ENCODE measurements around the gene VPS35. TPM values are rescaled to one million over a fixed set of nuclear protein-coding genes. Genes with fewer than 3 reads are reported as not detected.

The VPS35 gene
- polyA plus RNA-seq, 2 donors = 17.4 to 35.3 TPM

DNA sequence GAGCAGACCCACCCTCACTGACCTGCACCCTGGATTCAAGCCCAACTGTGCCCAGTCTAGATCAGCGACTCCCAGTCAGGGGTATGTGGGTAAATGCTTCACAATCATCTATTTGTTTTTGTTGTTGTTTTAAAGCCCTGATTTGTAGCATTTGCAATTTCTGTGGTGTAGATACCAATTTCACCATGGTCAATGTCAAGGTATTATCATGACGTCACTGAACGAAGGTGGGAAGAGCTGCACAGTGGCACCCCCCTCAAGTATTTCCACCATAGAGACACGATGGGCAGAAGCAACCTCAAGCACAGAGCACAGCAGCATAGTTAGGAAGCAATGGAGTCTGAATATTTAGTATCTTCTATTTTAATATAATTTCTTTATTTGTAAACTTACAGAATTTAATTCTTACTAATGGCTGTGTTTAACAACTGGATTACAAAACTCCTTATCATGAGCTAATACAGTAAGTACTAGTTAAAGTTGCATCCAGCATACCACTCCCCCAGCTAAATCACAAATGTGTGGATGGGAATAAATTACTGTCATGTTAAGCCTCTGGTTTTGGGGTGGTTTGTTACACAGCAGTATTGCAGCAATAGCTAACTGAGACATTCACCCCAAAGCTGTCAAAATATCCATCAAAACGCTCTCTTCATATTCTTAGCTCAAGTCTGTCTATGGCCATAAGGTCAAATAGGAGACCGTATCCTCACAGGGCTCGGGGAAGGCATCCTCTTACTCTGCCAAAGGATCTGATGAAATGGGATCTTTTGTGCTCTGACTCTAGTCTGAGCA, 26.0 kb upstream of the VPS35 start:
- H3K4me1 ChIP-seq (ENCODE audit: control insufficient read depth in 2 of 2, insufficient read depth in 2 of 2, low read length in 1 of 2) = no peaks in the 10 kb centered on the region
- H3K27ac ChIP-seq (ENCODE audit: low read depth in 2 of 2, low read length in 1 of 2) = no peak overlapping the region
- H3K27me3 ChIP-seq (ENCODE audit: control insufficient read depth in 1 of 2, insufficient read depth in 2 of 2, low read length in 2 of 2) = no peaks in the 10 kb centered on the region
- H3K4me3 ChIP-seq (ENCODE audit: low read depth in 1 of 2, low read length in 2 of 2) = no peak overlapping the region
- H3K9me3 ChIP-seq (ENCODE audit: control insufficient read depth in 2 of 2, insufficient read depth in 1 of 2, low read depth in 1 of 2, low read length in 1 of 2) = no peaks in the 10 kb centered on the region
- no peaks in the 10 kb centered on the region for H3K36me3 ChIP-seq (ENCODE audit: control insufficient read depth in 2 of 2, insufficient read depth in 2 of 2, low read length in 1 of 2)
- 86 to 88% methylated on average over 7 of the region's 7 CpGs for WGBS, 2 donors

DNA sequence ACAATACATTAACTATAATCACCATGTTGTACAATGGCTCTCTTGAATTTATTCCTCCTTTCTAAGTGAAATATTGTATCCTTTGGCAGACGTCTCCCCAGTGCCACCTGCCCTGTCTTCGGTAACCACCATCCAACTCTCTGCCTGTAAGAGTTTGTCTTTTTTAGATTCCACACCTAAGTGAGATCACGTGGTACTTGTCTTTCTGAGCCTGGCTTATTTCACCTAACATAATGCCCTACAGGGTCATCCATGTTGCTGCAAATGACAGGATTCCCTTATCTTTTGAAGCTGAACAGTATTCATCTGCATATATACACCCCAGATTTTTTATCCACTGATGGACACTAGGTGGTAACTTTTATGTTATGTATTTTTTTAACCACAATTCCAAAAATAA, 24.7 kb upstream of the VPS35 start:
- Histone ChIP-seq H3K4me3 (ENCODE audit: low read depth in 1 of 2, low read length in 2 of 2) (no peak overlapping the region), H3K4me1 (ENCODE audit: control insufficient read depth in 2 of 2, insufficient read depth in 2 of 2, low read length in 1 of 2) (no peaks in the 10 kb centered on the region), H3K9me3 (ENCODE audit: control insufficient read depth in 2 of 2, insufficient read depth in 1 of 2, low read depth in 1 of 2, low read length in 1 of 2) (no peaks in the 10 kb centered on the region), H3K36me3 (ENCODE audit: control insufficient read depth in 2 of 2, insufficient read depth in 2 of 2, low read length in 1 of 2) (no peaks in the 10 kb centered on the region), H3K27me3 (ENCODE audit: control insufficient read depth in 1 of 2, insufficient read depth in 2 of 2, low read length in 2 of 2) (no peaks in the 10 kb centered on the region), H3K27ac (ENCODE audit: low read depth in 2 of 2, low read length in 1 of 2) (no peak overlapping the region)
- WGBS, 2 donors = 74 to 79% methylated on average over 3 of the region's 3 CpGs

DNA sequence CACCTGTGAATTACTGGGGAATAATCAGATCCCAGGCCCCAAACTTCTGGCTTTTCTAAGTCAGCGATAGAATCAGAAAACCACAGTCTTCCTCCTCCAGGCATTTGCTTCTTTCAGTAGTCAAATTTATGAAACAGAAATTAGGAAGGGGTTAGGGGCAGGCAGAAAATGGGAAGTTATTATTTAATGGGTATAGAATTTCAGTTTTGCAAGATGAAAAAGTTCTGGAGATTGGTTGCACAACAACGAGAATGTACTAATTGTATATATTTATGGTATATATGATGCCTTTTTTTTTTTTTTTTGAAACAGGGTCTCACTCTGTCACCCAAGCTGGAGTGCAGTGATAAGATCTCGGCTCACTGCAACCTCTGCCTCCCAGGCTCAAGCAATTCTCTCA, 23.9 kb upstream of the VPS35 start:
- no peak overlapping the region for H3K4me3 ChIP-seq (ENCODE audit: low read depth in 1 of 2, low read length in 2 of 2)
- no peaks in the 10 kb centered on the region for H3K4me1 ChIP-seq (ENCODE audit: control insufficient read depth in 2 of 2, insufficient read depth in 2 of 2, low read length in 1 of 2)
- no peaks in the 10 kb centered on the region for H3K9me3 ChIP-seq (ENCODE audit: control insufficient read depth in 2 of 2, insufficient read depth in 1 of 2, low read depth in 1 of 2, low read length in 1 of 2)
- no peak overlapping the region for H3K27ac ChIP-seq (ENCODE audit: low read depth in 2 of 2, low read length in 1 of 2)
- WGBS, 2 donors = 76 to 79% methylated on average over 3 of the region's 3 CpGs
- no peaks in the 10 kb centered on the region for H3K36me3 ChIP-seq (ENCODE audit: control insufficient read depth in 2 of 2, insufficient read depth in 2 of 2, low read length in 1 of 2)
- no peaks in the 10 kb centered on the region for H3K27me3 ChIP-seq (ENCODE audit: control insufficient read depth in 1 of 2, insufficient read depth in 2 of 2, low read length in 2 of 2)

DNA sequence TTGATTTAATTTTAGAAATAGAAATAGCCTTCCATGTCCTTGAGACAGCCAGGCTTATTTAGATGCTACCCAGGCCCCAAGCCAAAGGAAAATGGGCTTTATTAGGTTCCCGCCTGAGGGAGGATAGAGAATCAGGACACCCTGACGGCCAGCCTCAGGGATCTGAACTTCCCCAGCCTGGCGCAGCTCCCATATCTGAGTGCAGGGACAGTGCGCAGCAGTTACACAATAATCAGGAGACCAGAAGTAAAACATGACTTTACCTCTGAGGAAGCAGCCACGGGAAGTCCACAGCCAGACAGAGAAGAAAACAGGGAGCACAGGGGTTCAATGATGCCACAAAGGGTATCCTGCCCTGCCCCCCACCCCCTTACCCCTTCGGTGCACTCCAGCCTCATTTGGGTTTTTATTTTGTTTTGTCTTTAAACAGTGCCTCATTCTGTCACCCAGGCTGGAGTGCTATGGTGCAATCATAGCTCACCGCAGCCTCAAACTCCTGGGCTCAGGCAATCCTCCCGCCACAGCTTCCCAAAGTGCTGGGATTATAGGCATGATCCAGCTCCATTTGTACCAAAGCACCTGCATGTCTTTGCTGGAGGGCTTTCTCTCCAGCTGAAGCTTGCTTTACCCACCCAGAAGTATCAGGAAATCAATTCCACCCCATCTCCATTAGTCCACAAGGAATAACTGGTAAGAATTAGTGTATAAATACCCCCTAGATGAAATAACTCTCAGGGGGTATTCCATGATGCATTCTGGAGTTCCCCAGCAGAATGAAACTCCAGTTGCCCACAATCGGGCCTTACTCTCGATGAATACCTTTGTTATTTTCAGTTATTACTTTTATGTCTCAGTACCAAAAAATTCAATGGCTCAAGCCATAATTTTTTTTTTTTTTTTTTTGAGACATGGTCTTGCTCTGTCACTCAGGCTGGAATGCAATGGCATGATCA, 22.4 kb upstream of the VPS35 start:
- WGBS, 2 donors = 79 to 85% methylated on average over 10 of the region's 10 CpGs
- Histone ChIP-seq H3K4me1 (ENCODE audit: control insufficient read depth in 2 of 2, insufficient read depth in 2 of 2, low read length in 1 of 2) (no peaks in the 10 kb centered on the region), H3K4me3 (ENCODE audit: low read depth in 1 of 2, low read length in 2 of 2) (no peak overlapping the region), H3K36me3 (ENCODE audit: control insufficient read depth in 2 of 2, insufficient read depth in 2 of 2, low read length in 1 of 2) (no peaks in the 10 kb centered on the region), H3K27ac (ENCODE audit: low read depth in 2 of 2, low read length in 1 of 2) (no peak overlapping the region), H3K9me3 (ENCODE audit: control insufficient read depth in 2 of 2, insufficient read depth in 1 of 2, low read depth in 1 of 2, low read length in 1 of 2) (no peaks in the 10 kb centered on the region), H3K27me3 (ENCODE audit: control insufficient read depth in 1 of 2, insufficient read depth in 2 of 2, low read length in 2 of 2) (no peaks in the 10 kb centered on the region)

DNA sequence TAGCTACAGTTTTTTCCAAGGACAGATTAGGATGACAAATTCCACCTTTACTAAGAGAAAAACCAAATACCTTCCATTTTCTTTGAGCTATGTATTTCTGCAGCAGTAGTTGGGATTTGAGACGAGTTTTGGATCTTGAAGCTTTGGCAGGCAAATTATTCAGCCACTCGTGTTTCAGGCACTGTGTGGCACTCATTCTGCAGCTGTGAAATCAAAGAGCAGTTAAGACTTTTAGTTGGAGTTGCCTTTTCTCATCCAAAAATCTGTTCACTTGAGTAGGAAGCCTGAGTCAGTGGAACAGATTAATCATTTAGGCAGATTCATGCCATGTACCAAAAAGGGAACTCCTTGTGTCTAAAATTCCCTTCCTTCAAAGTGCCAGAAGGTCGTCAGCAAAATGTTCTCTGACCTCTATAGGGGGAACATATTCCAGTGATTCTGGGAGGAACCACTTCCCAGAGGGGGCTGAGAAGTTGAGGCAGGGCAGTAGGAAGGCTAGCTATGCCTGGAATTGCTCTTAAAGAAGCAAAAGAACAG, 20.6 kb upstream of the VPS35 start:
- WGBS, 2 donors = 31 to 40% methylated on average over 3 of the region's 3 CpGs
- Histone ChIP-seq H3K9me3 (ENCODE audit: control insufficient read depth in 2 of 2, insufficient read depth in 1 of 2, low read depth in 1 of 2, low read length in 1 of 2) (no peaks in the 10 kb centered on the region), H3K27ac (ENCODE audit: low read depth in 2 of 2, low read length in 1 of 2) (no peak overlapping the region), H3K36me3 (ENCODE audit: control insufficient read depth in 2 of 2, insufficient read depth in 2 of 2, low read length in 1 of 2) (no peaks in the 10 kb centered on the region), H3K4me1 (ENCODE audit: control insufficient read depth in 2 of 2, insufficient read depth in 2 of 2, low read length in 1 of 2) (no peaks in the 10 kb centered on the region), H3K4me3 (ENCODE audit: low read depth in 1 of 2, low read length in 2 of 2) (no peak overlapping the region), H3K27me3 (ENCODE audit: control insufficient read depth in 1 of 2, insufficient read depth in 2 of 2, low read length in 2 of 2) (no peaks in the 10 kb centered on the region)

DNA sequence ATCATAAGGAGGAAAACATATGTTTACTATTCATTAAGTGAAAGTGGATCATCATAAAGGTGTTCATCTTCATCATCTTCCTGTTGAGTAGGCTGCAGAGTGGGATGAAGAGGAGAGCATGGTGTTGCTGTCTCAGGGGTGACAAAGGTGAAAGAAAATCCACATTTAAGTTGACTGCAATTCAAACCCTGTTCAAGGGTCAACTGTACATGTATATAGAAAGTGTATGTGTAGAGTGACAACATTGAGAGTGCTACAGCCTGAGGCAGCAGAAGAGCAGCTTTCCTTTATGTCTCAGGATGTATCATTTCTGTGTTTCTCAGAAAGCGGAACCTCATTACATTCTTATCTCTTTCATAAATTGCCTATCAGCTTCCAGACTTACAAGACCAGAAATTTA, 17.7 kb upstream of the VPS35 start:
- Histone ChIP-seq H3K9me3 (ENCODE audit: control insufficient read depth in 2 of 2, insufficient read depth in 1 of 2, low read depth in 1 of 2, low read length in 1 of 2) (no peaks in the 10 kb centered on the region), H3K27ac (ENCODE audit: low read depth in 2 of 2, low read length in 1 of 2) (no peak overlapping the region), H3K36me3 (ENCODE audit: control insufficient read depth in 2 of 2, insufficient read depth in 2 of 2, low read length in 1 of 2) (no peaks in the 10 kb centered on the region), H3K4me1 (ENCODE audit: control insufficient read depth in 2 of 2, insufficient read depth in 2 of 2, low read length in 1 of 2) (no peaks in the 10 kb centered on the region), H3K27me3 (ENCODE audit: control insufficient read depth in 1 of 2, insufficient read depth in 2 of 2, low read length in 2 of 2) (no peaks in the 10 kb centered on the region), H3K4me3 (ENCODE audit: low read depth in 1 of 2, low read length in 2 of 2) (no peak overlapping the region)
- 0% methylated on average over 1 of the region's 1 CpG for WGBS, 2 donors

DNA sequence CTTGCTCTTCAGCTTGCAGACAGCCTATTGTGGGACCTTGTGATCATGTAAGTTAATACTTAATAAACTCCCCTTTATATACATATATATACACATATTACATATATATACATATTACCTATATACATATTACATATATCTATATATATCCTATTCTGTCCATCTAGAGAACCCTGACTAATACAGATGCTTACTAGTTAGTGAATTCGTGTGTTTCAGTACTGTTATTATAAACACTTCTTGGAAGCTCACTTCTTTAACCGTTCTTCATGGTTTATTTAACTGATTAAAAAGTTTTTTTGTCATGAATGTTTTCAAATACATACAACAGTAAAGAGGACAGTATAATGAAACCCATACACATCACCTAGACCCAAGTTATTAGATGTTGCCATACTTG, 13.1 kb upstream of the VPS35 start:
- Histone ChIP-seq H3K4me3 (ENCODE audit: low read depth in 1 of 2, low read length in 2 of 2) (no peak overlapping the region), H3K27ac (ENCODE audit: low read depth in 2 of 2, low read length in 1 of 2) (no peak overlapping the region), H3K4me1 (ENCODE audit: control insufficient read depth in 2 of 2, insufficient read depth in 2 of 2, low read length in 1 of 2) (no peaks in the 10 kb centered on the region), H3K36me3 (ENCODE audit: control insufficient read depth in 2 of 2, insufficient read depth in 2 of 2, low read length in 1 of 2) (no peaks in the 10 kb centered on the region), H3K27me3 (ENCODE audit: control insufficient read depth in 1 of 2, insufficient read depth in 2 of 2, low read length in 2 of 2) (no peaks in the 10 kb centered on the region), H3K9me3 (ENCODE audit: control insufficient read depth in 2 of 2, insufficient read depth in 1 of 2, low read depth in 1 of 2, low read length in 1 of 2) (no peaks in the 10 kb centered on the region)
- 68 to 76% methylated on average over 2 of the region's 2 CpGs for WGBS, 2 donors

DNA sequence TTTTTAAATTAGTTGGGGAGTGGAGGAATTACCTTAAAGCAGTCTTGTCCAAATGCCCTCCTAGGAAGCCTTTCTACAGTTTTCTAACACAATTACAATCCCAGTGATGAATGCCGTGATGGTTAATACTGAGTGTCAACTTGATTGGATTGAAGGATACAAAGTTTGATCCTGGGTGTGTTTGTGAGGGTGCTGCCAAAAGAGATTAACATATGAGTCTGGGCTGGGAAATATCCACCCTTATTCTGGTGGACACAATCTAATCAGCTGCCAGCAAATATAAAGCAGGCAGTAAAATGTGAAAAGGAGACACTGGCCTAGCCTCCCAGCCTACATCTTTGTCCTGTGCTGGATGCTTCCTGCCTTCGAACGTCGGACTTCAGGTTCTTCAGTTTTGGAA, 12.6 kb upstream of the VPS35 start:
- Histone ChIP-seq H3K27me3 (ENCODE audit: control insufficient read depth in 1 of 2, insufficient read depth in 2 of 2, low read length in 2 of 2) (no peaks in the 10 kb centered on the region), H3K4me1 (ENCODE audit: control insufficient read depth in 2 of 2, insufficient read depth in 2 of 2, low read length in 1 of 2) (no peaks in the 10 kb centered on the region), H3K36me3 (ENCODE audit: control insufficient read depth in 2 of 2, insufficient read depth in 2 of 2, low read length in 1 of 2) (no peaks in the 10 kb centered on the region), H3K4me3 (ENCODE audit: low read depth in 1 of 2, low read length in 2 of 2) (no peak overlapping the region), H3K27ac (ENCODE audit: low read depth in 2 of 2, low read length in 1 of 2) (no peak overlapping the region), H3K9me3 (ENCODE audit: control insufficient read depth in 2 of 2, insufficient read depth in 1 of 2, low read depth in 1 of 2, low read length in 1 of 2) (no peaks in the 10 kb centered on the region)
- 83 to 91% methylated on average over 4 of the region's 4 CpGs for WGBS, 2 donors

DNA sequence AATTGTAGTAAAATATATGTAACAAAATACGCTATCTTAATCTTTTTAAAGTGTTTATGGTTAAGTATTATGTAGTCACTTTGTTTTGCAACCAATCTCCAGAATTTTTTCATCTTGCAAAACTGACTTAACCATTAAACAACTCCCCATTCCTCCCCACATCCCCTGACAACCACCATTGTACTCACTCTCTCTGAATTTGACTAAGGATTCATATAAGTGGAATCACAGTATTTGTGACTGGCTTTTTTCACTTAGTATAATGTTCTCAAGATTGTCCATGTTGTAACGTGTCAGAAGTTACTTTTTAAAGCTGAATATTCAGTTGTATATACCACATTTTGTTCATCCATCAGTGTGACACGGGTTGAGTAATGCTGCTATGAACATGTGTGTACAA, 11.1 kb upstream of the VPS35 start:
- 90 to 95% methylated on average over 3 of the region's 3 CpGs for WGBS, 2 donors
- Histone ChIP-seq H3K9me3 (ENCODE audit: control insufficient read depth in 2 of 2, insufficient read depth in 1 of 2, low read depth in 1 of 2, low read length in 1 of 2) (no peaks in the 10 kb centered on the region), H3K4me3 (ENCODE audit: low read depth in 1 of 2, low read length in 2 of 2) (no peak overlapping the region), H3K4me1 (ENCODE audit: control insufficient read depth in 2 of 2, insufficient read depth in 2 of 2, low read length in 1 of 2) (no peaks in the 10 kb centered on the region), H3K36me3 (ENCODE audit: control insufficient read depth in 2 of 2, insufficient read depth in 2 of 2, low read length in 1 of 2) (no peaks in the 10 kb centered on the region), H3K27me3 (ENCODE audit: control insufficient read depth in 1 of 2, insufficient read depth in 2 of 2, low read length in 2 of 2) (no peaks in the 10 kb centered on the region), H3K27ac (ENCODE audit: low read depth in 2 of 2, low read length in 1 of 2) (no peak overlapping the region)

All from esophagus (tissue), 2 donors.